ENCODE results near the gene CLEC3B.

Gene CLEC3B, protein sequence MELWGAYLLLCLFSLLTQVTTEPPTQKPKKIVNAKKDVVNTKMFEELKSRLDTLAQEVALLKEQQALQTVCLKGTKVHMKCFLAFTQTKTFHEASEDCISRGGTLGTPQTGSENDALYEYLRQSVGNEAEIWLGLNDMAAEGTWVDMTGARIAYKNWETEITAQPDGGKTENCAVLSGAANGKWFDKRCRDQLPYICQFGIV

GRCh38 chr3:45026038-45026437 is at the start of gene CLEC3B:
Gene CLEC3B (plus strand): TSS chr3:45026303. CDS start chr3:45026363, 60 bp downstream.
- Histone ChIP-seq H2AFZ (ENCODE audit: low read length) (no peak within 1 kb of the TSS), H3K27ac (ENCODE audit: low read depth, low read length, poor library complexity, severe bottlenecking) (no peak within 1 kb of the TSS), H3K9me3 (ENCODE audit: low read length) (no peaks in the 10 kb centered on the region), H3K4me3 (ENCODE audit: low read depth, low read length, poor library complexity, severe bottlenecking) (no peak within 1 kb of the TSS), H4K20me1 (ENCODE audit: insufficient read depth, low read length) (no peaks in the 10 kb centered on the region), H3K4me2 (ENCODE audit: low read length) (no peak within 1 kb of the TSS), H3K9ac (ENCODE audit: low read length) (no peak within 1 kb of the TSS), H3K36me3 (ENCODE audit: insufficient read depth, low read length) (no peaks in the 10 kb centered on the region), H3K27me3 (ENCODE audit: insufficient read depth, low read length) (no peaks in the 10 kb centered on the region), H3F3A (ENCODE audit: insufficient read depth, low read length) (no peaks in the 10 kb centered on the region), H3K9me2 (ENCODE audit: low read depth, low read length) (no peaks in the 10 kb centered on the region), H3K4me1 (ENCODE audit: insufficient read depth, low read length, severe bottlenecking) (no peaks in the 10 kb centered on the region), H3K79me2 (ENCODE audit: insufficient read depth, low read length) (no peaks in the 10 kb centered on the region)
- TF ChIP-seq CTCF (IDR thresholded peaks at IDR 0.05; ENCODE audit: low read length), result no peak
- TF ChIP-seq EZH2 (IDR thresholded peaks at IDR 0.05; ENCODE audit: borderline replicate concordance, low read length), result no peak

GRCh38 chr3:44981220-44981619 is 44.9 kb upstream of the CLEC3B start:
- Histone ChIP-seq H3K79me2 (ENCODE audit: insufficient read depth, low read length) (peaks cover 76% of the 10 kb centered on the region), H3K4me1 (ENCODE audit: insufficient read depth, low read length, severe bottlenecking) (peaks cover 36% of the 10 kb centered on the region), H3K27me3 (ENCODE audit: insufficient read depth, low read length) (no peaks in the 10 kb centered on the region), H3K27ac (ENCODE audit: low read depth, low read length, poor library complexity, severe bottlenecking) (no peak overlapping the region), H4K20me1 (ENCODE audit: insufficient read depth, low read length) (no peaks in the 10 kb centered on the region), H3K4me2 (ENCODE audit: low read length) (no peak overlapping the region), H3K9me2 (ENCODE audit: low read depth, low read length) (no peaks in the 10 kb centered on the region), H3K9ac (ENCODE audit: low read length) (no peak overlapping the region), H2AFZ (ENCODE audit: low read length) (no peak overlapping the region), H3K4me3 (ENCODE audit: low read depth, low read length, poor library complexity, severe bottlenecking) (no peak overlapping the region), H3K9me3 (ENCODE audit: low read length) (no peaks in the 10 kb centered on the region), H3K36me3 (ENCODE audit: insufficient read depth, low read length) (peaks cover 22% of the 10 kb centered on the region), H3F3A (ENCODE audit: insufficient read depth, low read length) (no peaks in the 10 kb centered on the region)
- TF ChIP-seq CTCF (IDR thresholded peaks at IDR 0.05; ENCODE audit: low read length) (no peak), EZH2 (IDR thresholded peaks at IDR 0.05; ENCODE audit: borderline replicate concordance, low read length) (no peak)

DNA sequence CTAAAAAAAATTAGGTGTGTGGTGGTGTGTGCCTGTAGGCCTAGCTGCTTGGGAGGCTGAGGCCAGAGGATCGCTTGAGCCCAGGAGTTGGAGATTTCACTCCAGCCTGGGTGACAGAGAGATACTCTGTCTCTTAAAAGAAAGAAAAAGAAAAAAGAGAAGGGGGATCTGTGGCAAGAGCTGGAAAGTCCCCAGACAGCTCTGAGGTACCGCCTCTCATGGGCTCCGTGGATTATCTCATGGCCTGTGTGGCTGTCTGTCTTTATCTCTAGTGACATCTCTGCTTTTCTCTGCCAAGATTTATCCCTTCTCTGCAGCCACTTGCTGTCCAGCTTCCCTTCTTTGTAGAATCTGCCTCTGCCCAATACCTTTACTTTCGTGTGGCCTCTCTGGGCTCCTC is 44.4 kb upstream of the CLEC3B start:
- Histone ChIP-seq H2AFZ (ENCODE audit: low read length) (no peak overlapping the region), H4K20me1 (ENCODE audit: insufficient read depth, low read length) (no peaks in the 10 kb centered on the region), H3K4me1 (ENCODE audit: insufficient read depth, low read length, severe bottlenecking) (peaks cover 36% of the 10 kb centered on the region), H3K9ac (ENCODE audit: low read length) (no peak overlapping the region; the same call in 1 of the 2 replicates), H3K9me2 (ENCODE audit: low read depth, low read length) (no peaks in the 10 kb centered on the region), H3K9me3 (ENCODE audit: low read length) (no peaks in the 10 kb centered on the region), H3K4me3 (ENCODE audit: low read depth, low read length, poor library complexity, severe bottlenecking) (no peak overlapping the region), H3K4me2 (ENCODE audit: low read length) (no peak overlapping the region; the same call in 1 of the 2 replicates), H3K36me3 (ENCODE audit: insufficient read depth, low read length) (peaks cover 22% of the 10 kb centered on the region), H3K79me2 (ENCODE audit: insufficient read depth, low read length) (peaks cover 71% of the 10 kb centered on the region), H3K27ac (ENCODE audit: low read depth, low read length, poor library complexity, severe bottlenecking) (no peak overlapping the region), H3K27me3 (ENCODE audit: insufficient read depth, low read length) (no peaks in the 10 kb centered on the region), H3F3A (ENCODE audit: insufficient read depth, low read length) (no peaks in the 10 kb centered on the region)
- TF ChIP-seq EZH2 (IDR thresholded peaks at IDR 0.05; ENCODE audit: borderline replicate concordance, low read length) (no peak), CTCF (IDR thresholded peaks at IDR 0.05; ENCODE audit: low read length) (no peak)
